Thyroid gland (tissue), 4 donors: ENCODE data around the gene ALKBH6. TPM values are rescaled to one million over a fixed set of nuclear protein-coding genes. Genes with fewer than 3 reads are reported as not detected.

Experiments
- DNase-seq, 2 donors: peaks; one replicate each; pipeline ENCODE4 v3.0.0-alpha.2; 2019
- H3K27ac ChIP-seq, 3 donors: fragments of 200-600 bp; sonication (generic); 1 replicate in 2 of 3; 2 replicates in 1 of 3; pipeline ENCODE4 v1.5.1; 2016 to 2019; ENCODE audit warnings: mild to moderate bottlenecking in 1 of 3, moderate library complexity in 1 of 3
- H3K27me3 ChIP-seq: fragments of 200-600 bp; sonication (generic); one replicate; pipeline ENCODE4 v1.5.1; 2019
- H3K36me3 ChIP-seq, 2 donors: fragments of 200-600 bp; sonication (generic); one replicate each; pipeline ENCODE4 v1.5.1; 2016 to 2019
- H3K4me1 ChIP-seq, 2 donors: fragments of 200-600 bp; sonication (generic); one replicate each; pipeline ENCODE4 v1.5.1; 2017 to 2019
- H3K4me3 ChIP-seq, 3 donors: fragments of 200-600 bp; sonication (generic); replicated peaks in 1 of 3; 1 replicate in 2 of 3; 2 replicates in 1 of 3; pipeline ENCODE4 v1.5.1; 2016; ENCODE audit warnings: mild to moderate bottlenecking in 1 of 3
- H3K9me3 ChIP-seq: fragments of 200-600 bp; sonication (generic); one replicate; pipeline ENCODE4 v1.5.1; 2017
- CTCF ChIP-seq, 6 experiments: fragments of 200-600 bp in 3 of 6; fragments of 450-650 bp in 3 of 6; sonication (generic) in 3 of 6; IDR thresholded peaks; one replicate each; pipeline ENCODE4 v1.5.1; 2016 to 2019; ENCODE audit warnings: antibody characterized with exemption in 6 of 6, mild to moderate bottlenecking in 2 of 6, inconsistent platforms in 1 of 6, moderate library complexity in 1 of 6
- POLR2A ChIP-seq, 2 donors: fragments of 450-650 bp; IDR thresholded peaks; one replicate each; pipeline ENCODE4 v1.6.1; 2017; ENCODE audit warnings: antibody characterized with exemption in 2 of 2, mild to moderate bottlenecking in 2 of 2, moderate library complexity in 1 of 2
- WGBS, 2 donors: methylation state at CpG; one replicate each; pipeline ENCODE4 v1.1.5; 2017; 5-methylcytosine and 5-hydroxymethylcytosine counted together
- intact Hi-C: fragments of 100-400 bp; cut with DNase I; formaldehyde crosslinking; loops from one replicate; pipeline ENCODE4 v1.15.1; 2023
- total RNA-seq, 4 donors: library from RNA; depleted of rRNA; stranded (reverse); fragments of >200 nt; gene quantifications; one replicate each; pipeline ENCODE4 v1.2.3, GENCODE V29; 2016

The ALKBH6 gene
- total RNA-seq, 4 donors from 2014 or later: 15.4 to 60.9 (median 32.0) TPM

- Histone ChIP-seq H3K4me3 (no peak overlapping the region), H3K27me3 (no peaks in the 10 kb centered on the region), H3K36me3 (peaks cover 0 to under 1% of the 10 kb centered on the region in 2 donors), H3K9me3 (no peaks in the 10 kb centered on the region), H3K4me1 (peaks cover 16 to 26% of the 10 kb centered on the region in 2 donors), H3K27ac (no peak overlapping the region)
- DNase-seq: no peak
- TF ChIP-seq CTCF (IDR thresholded peaks at IDR 0.05): no peak
- TF ChIP-seq POLR2A (IDR thresholded peaks at IDR 0.05): no peak
- intact Hi-C loops: no loop called here
- WGBS, 2 donors: 89 to 95% methylated on average over 8 of the region's 8 CpGs
Measured at GRCh38 chr19:35992907-35993765, 20.9 kb downstream of the ALKBH6 start.

GRCh38 chr19:35991731-35992450, 22.1 kb downstream of the ALKBH6 start:
- Histone ChIP-seq H3K4me1 (peaks cover 19 to 30% of the 10 kb centered on the region in 2 donors), H3K36me3 (no peaks in the 10 kb centered on the region), H3K27me3 (peaks cover 9% of the 10 kb centered on the region), H3K27ac (no peak overlapping the region), H3K4me3 (no peak overlapping the region), H3K9me3 (no peaks in the 10 kb centered on the region)
- intact Hi-C loops: no loop called here
- TF ChIP-seq CTCF (IDR thresholded peaks at IDR 0.05): no peak
- TF ChIP-seq POLR2A (IDR thresholded peaks at IDR 0.05): no peak
- WGBS, 2 donors: 51 to 63% methylated on average over 7 of the region's 7 CpGs
- DNase-seq: peak; percentile 59 to 60

- no peaks in the 10 kb centered on the region for H3K36me3 ChIP-seq
- TF ChIP-seq POLR2A (IDR thresholded peaks at IDR 0.05) (no peak), CTCF (IDR thresholded peaks at IDR 0.05) (no peak)
- H3K27me3 ChIP-seq: peaks cover 15% of the 10 kb centered on the region
- intact Hi-C loops: no loop called here
- no peak overlapping the region for H3K27ac ChIP-seq
- H3K4me3 ChIP-seq: no peak overlapping the region
- no peaks in the 10 kb centered on the region for H3K9me3 ChIP-seq
- peaks cover 16 to 24% of the 10 kb centered on the region in 2 donors for H3K4me1 ChIP-seq
- 85 to 91% methylated on average over 10 of the region's 10 CpGs for WGBS, 2 donors
- no peak for DNase-seq
Measured at GRCh38 chr19:35990771-35991730, 23.0 kb downstream of the ALKBH6 start.

- TF ChIP-seq POLR2A (IDR thresholded peaks at IDR 0.05) (no peak), CTCF (IDR thresholded peaks at IDR 0.05) (no peak)
- 83 to 94% methylated on average over 4 of the region's 4 CpGs for WGBS, 2 donors
Measured at GRCh38 chr19:35990156-35990555, 23.9 kb downstream of the ALKBH6 start.

More at GRCh38 chr19:35990156-35990555, 23.9 kb downstream of the ALKBH6 start:
- no peaks in the 10 kb centered on the region for H3K9me3 ChIP-seq
- intact Hi-C loops: no loop called here
- no peaks in the 10 kb centered on the region for H3K36me3 ChIP-seq
- H3K27me3 ChIP-seq: peaks cover 18% of the 10 kb centered on the region
- H3K4me1 ChIP-seq: peaks cover 11 to 21% of the 10 kb centered on the region in 2 donors
- no peak for DNase-seq
- no peak overlapping the region for H3K4me3 ChIP-seq
- H3K27ac ChIP-seq: no peak overlapping the region
